Thyroid gland (tissue), 4 donors: Measurements from ENCODE around the gene SPRYD7.

Experiments
- CTCF ChIP-seq, 6 experiments: fragments of 200-600 bp in 3 of 6; fragments of 450-650 bp in 3 of 6; sonication (generic) in 3 of 6; IDR thresholded peaks; one replicate each; pipeline ENCODE4 v1.5.1; 2016 to 2019; ENCODE audit warnings: antibody characterized with exemption in 6 of 6, mild to moderate bottlenecking in 2 of 6, inconsistent platforms in 1 of 6, moderate library complexity in 1 of 6
- POLR2A ChIP-seq, 2 donors: fragments of 450-650 bp; IDR thresholded peaks; one replicate each; pipeline ENCODE4 v1.6.1; 2017; ENCODE audit warnings: antibody characterized with exemption in 2 of 2, mild to moderate bottlenecking in 2 of 2, moderate library complexity in 1 of 2

GRCh38 chr13:49865218-49865617 lies 70.9 kb downstream of the SPRYD7 start:
- TF ChIP-seq POLR2A (IDR thresholded peaks at IDR 0.05) (no peak), CTCF (IDR thresholded peaks at IDR 0.05) (no peak)
